ENCODE results near the gene NHEJ1.

Gene NHEJ1

DNA sequence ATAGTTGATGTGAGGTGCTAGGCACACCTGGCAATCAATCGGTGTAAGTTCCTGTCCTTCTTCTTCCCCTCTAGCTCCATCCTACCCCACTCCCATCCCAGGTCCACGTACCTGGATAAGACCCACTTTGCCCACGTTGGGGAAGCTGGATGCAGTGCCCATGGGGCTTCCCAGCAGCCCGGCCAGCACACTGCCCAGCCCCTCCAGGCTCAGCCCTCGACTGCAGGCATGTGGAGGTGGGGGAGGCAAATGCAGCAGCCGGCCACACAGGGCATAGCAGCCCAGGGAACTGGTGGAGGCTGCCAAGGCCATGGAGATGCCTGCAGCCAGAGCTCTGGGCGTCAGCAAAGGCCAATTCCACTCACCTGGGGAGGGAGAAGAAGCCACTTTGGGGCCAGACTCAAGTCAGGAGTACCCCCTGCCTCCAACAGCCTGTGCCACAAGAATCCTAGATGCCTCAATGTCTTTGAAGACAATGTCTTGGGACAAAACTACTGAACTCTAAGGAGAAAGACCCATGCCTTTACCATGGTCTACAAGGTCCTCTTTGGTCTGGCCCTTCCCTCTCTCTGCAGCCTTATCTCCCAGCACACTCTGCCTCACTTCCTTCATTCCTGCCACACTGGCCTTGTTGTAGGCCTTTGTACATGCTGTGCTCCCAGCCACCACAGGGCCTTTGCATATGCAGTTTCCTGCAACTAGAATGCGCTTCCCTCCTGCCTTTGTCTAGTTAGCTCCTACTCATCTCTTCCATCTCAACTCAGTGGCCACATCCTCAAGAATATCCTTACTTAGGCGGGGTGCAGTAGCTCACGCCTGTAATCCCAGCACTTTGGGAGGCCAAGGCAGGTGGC lies 4.7 kb upstream of the NHEJ1 start:
- DNase-seq, result no peak

DNA sequence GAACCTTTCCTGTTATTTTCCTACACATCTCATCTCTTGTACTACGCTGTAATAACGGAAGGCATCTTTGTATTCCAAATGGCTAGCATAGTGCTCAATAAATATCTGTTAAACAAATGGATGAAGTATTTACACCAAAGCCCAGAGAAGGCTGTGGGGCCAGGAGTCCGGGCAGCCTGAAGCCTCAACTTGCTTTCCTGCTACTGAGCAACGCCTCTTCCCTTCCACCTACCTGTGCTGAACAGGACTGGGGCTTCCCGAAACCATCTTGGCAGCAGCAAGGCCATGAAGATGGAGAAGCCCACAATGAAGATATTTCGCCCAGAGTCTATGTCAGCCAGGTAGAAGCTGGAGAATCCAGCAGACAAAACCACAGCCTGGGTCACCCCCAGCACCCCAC lies 2.5 kb upstream of the NHEJ1 start:
- DNase-seq, result no peak

DNA sequence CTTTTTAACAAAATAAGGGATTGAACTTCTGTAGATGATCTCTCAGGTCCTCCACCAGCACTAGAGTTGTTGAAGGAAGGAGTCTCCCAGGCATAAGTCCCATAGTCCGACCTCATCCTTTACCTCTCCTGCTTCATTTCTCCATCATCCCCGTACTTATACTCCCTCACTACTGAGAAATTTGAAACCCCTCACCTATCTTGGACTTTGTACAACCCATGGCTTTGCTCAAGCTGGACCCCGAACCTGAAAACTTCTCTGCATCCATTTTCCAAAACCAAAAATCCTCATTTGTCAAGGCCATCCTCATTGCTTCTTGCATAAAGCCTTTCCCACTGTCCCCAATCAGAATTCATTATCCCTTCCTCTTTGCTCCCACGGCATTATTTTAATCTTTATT lies 482 bp upstream of the NHEJ1 start:
- no peak for DNase-seq

DNA sequence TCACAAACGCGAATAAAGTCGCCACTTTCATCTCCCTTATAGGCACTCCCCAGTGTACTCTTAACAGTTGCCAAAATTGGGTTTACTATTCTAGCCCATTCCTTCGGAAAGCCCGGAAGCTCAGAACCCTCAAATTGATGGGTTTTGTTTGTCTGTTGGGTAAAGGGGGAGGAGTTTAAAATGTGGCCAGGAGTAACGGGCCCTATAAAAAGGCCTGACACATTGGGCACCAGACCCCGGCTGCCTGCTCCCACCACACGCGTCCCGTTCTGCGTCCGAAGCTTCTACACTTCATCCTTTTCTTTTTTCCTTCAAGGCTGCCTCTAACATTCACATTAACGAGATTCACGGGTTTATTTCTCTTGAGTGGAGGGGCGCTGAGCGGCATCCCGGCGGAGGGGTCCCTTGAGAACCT lies 837 bp downstream of the NHEJ1 start:
- no peak for DNase-seq

DNA sequence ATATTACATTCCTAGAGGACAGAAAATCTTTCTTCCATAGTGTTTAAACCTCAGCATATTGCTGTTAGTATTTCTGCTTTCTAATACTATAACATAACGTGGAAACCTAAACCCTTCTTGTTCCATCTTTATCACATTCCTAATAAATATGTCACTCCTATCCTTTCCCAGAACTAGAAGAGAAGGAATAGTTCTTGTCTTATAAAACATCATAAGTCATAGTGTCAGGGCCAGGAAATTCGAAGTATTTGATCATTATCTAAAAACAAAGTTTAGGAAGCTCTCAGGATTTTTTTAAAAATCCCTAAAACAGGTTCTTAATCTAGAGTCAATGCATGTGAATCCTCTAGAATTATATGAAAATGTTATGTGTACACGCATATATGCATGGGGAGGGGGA lies 2.0 kb downstream of the NHEJ1 start:
- no peak for DNase-seq

DNA sequence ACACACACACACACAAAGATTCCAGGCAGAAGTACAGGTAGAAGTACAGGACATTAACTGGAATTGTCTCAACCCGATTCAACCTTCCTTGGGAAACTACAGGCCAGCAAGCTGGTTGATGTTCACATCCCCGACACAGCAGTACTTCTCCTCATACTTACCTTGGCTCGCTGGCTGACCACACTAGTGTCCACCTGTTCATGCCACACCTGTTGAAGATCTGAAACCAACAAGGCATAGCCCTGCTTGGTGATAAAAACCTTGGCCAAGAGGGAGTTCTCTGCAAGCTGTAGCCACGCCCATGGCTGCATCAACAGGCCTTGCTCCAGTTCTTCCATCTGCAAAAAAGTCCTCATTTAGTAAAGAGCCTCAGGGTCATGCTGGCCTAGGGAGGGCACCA lies 2.6 kb downstream of the NHEJ1 start:
- DNase-seq, result no peak

DNA sequence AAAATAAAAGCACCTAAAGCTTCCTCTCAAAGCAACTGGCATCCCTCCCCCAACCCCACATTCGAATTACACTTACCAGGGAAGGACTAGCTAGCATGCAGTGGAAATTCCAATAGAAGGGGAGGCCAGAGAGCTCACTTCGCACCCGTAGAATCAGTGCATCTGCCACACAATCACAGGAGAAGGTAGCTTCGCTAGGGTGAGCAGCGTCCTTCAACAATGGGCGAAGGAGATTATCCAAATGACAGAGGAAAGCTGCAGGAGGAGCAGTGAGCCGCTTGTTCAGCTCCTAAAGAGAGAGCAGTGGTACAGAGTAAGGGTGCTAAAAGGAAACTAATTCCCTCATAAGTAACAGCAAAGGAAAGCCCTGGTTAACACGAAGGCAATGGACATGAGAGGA lies 3.2 kb downstream of the NHEJ1 start:
- DNase-seq, result no peak

DNA sequence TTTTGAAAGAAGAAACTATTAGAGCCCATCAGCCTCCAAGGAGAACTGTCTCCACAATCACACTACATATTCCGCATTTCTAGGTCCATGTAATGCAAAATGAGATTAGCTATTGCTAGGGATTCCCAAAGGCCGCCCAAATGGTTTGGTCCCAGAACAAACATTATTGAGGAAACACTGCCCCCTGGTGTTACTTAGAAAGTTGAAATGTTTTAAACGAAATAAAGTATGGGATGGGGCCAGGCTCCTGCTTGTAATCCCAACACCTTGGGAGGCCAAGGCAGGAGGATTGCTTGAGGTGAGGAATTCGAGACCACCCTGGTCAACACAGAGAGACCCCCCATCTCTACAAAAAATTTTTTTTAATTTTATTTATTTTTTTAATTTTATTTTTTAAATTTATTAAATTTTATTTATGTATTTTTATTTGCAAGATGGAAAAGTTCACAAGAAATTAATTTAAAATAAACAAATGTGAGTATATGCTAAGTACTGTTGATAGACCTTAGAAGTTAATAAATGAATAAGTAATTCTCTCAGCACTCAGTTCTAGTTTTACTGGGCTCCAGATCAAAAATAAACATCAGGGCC lies 5.5 kb downstream of the NHEJ1 start:
- DNase-seq, result peak in 1 of 2 donors; percentile 13

DNA sequence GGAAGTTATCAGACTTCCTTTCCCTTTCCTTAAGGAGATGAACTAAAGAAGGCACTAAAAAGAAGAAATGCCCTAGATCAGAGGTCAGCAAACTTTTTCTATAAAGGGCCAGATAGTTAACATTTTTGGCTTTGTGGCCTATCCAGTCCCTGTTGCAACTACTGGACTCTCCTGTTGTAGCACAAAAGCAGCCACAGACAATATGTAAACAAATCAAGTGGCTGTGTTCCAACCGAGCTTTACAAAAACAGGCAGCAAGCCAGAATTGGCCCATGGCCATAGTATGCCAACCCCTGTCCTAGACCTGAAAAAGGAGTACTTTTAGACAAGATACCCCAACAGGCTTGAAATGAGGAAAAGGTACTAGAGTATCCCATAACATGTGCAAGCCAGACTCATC lies 10.9 kb downstream of the NHEJ1 start:
- no peak for DNase-seq

DNA sequence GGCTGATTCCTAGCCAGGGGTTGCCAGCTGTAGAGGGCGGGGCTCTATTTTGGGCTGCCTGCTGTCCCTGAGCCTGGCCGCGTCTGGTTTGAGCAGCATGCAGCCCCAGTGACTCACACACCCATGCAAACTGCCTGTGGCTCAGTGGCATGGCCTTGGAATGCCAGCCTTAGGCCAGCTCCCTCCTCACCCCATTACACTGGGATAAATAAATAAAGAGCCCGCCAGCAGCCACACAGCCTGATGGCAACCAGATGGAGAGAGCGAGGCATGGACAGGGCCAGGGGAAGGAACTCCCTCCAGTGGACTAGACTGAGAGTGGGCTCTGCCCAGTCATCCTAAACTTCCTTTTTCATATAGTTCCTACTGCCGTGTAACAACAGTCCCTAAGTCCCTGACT lies 18.3 kb downstream of the NHEJ1 start:
- no peak for DNase-seq

DNA sequence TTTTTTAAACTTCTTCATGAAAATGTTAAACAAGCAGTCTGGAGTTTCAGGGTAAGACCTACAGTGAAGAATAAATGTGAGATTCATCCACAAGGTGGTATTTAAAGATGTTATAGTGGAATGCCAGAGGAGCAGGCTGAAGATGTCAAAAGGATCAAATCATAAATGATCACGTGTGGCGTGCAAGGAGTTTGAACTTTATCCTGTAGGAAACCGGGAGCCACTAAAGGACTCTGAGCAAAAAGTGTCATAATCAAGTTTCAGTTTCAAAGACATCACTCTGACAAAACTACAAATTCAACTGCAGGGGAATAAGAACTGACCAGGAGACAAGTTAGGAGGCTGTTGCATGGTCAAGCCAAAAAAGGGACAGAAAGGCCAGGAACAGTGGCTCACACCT lies 19.9 kb downstream of the NHEJ1 start:
- DNase-seq, result no peak

DNA sequence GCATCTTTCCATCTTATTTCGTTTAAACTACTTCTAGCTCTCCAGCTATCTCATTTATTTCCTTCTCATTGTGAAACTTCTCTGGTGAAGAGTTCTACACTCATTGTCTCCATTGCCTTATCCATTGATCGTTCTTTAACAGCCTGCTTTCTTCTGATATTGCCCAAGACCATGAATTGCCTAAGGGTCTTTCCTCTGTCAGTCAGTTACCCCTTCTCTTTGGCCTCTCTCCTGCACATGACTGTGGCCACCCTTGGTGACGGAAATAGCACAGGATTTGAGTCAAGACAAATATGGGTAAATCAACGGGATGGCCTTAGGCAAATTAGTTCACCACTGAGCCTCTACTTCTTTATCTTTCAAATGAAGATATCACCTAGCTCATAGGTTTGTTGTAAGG lies 26.6 kb downstream of the NHEJ1 start:
- no peak for DNase-seq

DNA sequence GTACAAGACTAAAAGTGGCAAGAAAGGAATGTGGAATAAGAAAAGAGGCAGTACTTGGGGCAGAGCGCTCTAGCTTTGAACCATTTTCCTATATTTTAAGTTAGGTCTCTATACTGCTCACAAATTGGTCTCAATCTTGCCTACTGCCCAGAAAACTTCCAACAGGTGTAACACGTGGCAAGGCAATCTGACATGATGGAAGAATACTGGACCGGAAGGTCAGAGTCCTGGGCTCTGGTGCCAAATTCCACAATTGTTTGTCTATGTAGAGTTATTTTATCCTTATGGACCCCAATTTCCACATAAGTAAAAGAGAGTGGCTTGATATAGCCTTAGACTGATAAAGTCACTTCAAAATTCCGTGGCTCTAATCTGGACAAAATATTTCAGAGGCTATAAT lies 28.9 kb downstream of the NHEJ1 start:
- DNase-seq, result no peak

DNA sequence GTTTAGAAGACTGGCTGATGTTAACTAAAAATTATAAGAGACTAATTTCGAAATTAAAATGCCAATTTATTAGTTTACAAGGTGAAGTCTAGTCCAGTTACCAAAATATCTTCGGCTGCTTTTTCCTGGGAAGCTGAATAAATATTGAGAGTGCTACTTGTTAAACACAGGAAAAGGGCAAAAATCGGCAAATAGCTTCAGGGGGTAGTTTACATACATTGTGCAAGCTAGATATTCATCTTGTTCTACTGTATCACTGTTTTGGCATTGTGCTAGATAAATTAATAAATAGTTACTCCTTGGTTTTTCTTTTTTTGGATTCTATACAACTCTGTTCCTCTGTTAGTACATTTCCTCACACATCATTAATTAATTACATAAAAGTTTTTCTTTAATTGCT lies 29.3 kb downstream of the NHEJ1 start:
- no peak for DNase-seq

DNA sequence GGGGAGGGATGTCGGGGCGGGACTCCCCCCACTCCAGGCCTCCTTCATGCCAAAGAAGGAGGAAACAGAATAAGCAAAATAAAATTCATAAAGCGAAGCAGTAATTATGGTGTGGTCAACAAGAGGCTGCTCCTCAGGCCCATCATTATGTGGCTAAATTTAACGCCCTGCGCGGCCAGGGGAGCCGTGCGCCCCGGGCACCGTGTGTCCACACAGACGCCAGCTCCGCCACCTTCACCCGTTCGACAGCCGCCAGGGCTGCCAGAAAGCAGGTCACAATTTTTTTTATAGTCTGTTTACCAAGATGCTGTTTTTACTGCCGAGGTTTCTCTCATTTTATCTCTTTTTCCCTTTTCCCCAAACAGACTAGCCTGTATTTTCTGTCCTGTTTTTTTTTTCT lies 31.0 kb downstream of the NHEJ1 start:
- DNase-seq, result no peak

DNA sequence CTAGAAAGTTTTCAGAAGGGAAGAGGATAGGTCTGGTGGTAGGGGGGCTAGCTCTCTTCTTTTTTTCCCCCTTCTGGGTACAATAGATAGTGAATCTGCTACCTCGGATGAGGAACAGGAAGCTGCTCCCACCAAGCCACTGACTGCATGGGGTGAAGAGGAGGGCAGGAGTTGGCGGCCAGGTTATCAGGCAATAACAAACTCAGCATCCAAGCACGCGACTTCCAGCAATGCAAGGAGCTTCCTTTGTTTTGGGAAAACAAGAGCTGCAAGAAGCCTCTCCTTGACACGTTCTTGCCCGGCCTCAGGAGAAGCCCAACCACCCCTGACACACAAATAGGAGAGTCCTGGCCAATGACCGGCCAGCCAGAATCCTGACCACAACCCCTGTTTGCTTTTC lies 32.2 kb downstream of the NHEJ1 start:
- DNase-seq, result no peak

DNA sequence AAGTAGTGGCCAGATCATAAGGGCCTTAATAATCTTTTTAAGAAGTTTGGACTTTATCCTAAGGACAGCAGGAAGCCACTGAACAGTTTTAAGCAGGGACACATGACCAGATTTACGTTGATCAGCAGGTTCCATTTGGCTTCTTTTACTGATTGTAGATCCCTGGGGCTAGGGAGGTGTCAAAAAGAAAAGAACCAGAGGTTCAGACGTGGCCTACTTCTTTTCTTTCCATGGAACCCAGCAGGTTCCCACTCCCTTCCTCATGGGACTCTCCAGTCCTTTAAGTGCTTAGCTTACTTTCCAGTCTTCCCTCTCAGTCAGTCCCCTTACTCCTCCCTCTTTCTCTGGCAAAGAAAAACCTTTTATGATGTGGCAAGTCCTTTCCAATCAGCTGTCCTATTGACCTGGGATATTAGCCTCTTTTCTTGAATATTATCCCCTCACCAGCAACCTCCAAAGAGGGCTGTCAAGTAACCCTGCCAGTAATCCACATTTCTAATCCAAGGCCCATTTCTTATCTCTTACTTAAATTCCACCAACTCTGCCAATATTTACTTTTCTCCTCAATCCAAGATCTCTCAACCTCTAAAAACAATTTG lies 33.5 kb downstream of the NHEJ1 start:
- DNase-seq, result no peak

DNA sequence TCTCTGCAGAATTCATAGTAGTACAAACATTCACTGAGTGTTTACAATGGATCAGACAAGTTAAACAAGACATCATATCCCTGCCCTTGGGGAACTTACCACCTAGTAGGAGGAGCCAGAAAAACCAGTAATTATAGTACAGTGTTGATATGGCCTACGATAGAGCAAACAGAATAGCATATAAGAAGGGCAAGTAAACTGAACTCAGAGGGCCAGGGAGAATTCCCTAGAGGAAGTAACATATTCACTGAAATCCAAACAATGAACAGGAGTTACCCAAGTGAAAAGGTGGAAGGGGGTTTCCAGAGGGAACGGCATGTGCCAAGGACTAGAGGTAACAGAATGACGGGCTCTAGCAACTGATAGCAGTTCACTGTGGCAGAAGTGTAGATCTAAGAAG lies 34.1 kb downstream of the NHEJ1 start:
- no peak for DNase-seq

DNA sequence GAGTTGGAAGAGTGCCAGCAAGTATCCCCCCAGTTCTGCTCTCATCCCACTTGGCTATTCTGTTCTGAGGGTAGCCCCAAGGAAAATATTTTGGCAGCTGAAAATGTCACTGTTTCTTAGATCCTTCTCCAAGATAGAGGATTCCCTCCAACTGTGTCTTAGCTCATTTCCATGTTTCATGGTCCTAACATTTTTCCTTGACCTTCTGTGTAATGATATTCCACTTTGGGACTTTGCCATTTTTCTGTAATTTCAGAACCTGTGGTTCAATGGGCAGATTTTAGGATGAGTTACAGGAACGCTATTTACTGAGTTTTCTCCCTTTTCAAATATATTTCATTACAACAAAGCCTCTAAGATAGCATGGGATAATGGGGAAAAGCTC lies 34.7 kb downstream of the NHEJ1 start:
- no peak for DNase-seq

DNA sequence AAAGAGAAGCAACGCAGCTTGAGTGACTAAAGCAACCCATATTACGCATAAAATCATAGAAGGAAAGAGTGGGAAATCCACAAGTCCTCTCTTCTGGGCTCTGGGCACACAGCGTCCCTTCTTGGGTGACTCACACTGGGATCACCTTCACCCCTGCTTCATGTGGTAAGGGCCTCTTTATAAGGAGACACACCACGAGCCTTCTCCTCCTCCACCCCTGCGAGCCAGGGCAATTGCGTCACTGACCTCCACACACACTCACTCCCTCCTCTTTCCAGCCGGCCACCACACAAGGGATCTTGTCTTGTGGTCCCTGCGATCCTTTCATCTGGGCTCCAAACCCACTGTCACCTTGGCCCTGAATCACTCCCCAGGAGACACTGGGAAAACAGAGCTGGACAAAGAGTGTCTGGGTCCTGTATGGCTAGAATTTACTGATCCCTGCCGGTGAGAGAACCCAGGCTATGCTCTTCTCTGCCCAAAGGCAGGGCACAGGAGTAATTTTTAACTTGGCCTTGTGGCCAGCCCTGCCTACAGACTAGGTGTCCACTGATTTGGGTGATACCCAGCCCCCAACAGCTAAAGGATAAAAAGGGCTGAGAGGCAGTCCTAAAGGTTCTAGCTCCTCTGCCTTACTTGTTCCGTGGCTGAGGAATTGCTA lies 35.3 kb downstream of the NHEJ1 start:
- peak in 1 of 2 donors; percentile 5 for DNase-seq

DNA sequence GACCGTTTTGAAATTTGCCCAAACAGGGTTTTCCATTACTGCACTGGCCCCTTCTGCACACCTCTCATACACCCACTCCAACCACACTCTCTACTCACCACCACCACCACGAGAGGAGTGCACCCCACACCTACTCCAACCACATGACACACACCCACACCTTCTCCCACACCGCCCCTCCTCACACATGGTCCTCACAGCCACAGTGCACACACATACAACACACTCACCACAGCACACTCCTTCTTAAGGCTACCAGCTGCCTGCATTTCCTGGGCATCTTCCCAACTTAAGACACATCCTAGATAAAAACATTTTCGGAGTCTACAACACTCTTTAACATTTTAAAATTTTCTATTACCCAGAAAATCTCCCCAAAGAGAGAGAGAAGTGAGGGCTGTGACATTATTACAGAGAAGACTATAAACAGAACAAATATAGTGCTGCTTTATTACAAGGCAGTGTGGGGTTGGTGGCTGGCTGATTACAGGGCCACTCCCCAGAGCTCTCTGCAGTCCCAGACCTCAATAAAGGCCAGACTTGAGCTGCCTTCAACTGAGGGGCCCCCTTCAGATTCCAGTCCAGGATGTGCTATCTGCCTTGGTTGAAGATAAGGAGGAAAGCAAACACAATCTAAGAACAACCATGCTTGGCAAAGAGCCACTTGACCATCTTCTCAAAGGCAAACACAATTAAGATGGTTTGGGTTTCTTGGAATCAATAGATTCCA lies 36.1 kb downstream of the NHEJ1 start:
- no peak for DNase-seq

DNA sequence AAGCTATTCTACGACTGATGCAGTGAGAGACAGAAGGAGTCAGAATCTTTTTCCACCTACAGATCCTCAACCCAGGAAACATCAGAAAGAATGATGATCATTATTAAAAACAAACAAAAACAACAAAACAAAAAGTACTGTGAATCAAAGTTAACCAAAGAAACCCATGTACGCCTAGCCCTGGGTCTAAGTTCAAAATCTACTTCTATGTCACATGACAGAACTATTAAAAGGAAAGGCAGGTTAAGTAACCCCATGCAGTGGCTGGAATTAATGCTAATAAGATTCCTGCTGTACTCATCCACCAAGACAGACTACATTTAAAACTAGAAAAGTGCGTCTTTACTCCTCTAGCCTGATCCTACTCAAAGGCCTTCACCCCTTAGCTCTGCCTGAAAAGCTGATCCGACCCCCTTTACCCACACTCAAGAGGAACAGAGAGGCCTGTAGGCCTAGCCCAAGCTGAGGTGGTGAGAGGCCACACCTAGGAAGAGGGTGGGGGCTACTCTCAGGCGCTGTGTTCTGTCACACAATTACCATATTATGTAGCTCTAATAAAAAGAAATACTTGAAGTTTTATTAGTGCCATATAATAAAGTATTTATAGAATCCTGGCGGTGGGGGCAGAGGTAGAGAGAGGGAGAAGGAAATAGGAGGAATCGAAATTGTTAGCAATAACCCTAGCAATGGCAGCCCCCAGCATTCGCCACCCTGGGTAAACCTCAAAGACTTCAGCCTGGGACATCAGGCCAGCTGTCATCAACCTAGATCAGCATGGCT lies 37.1 kb downstream of the NHEJ1 start:
- DNase-seq, result no peak
